ENCODE data around the gene KRI1. TPM values are rescaled to one million over a fixed set of nuclear protein-coding genes. Genes with fewer than 3 reads are reported as not detected.
"Not testable (repeated sequence)": the region's sequence is repeated elsewhere in the genome, so short reads cannot be mapped to it uniquely, and the experiment has no call there.

KRI1 gene
- total and polyA plus RNA-seq, 2 of the 8 experiments (the other 6 are each of a cell fraction or from before 2014, with no cell fraction given) = 14.2 to 45.2 TPM

GRCh38 chr19:10532457-10532856 is 33.4 kb downstream of the KRI1 start (continued):
- TF ChIP-seq RAD21 (IDR thresholded peaks at IDR 0.05 in 1 of 2, conservative IDR thresholded peaks at IDR 0.05 in 1 of 2; ENCODE audit: low read depth in 2 of 2, low read length in 2 of 2) (no peak), POLR2AphosphoS5 (IDR thresholded peaks at IDR 0.05; ENCODE audit: low read depth, low read length) (no peak), CEBPB (IDR thresholded peaks at IDR 0.05; ENCODE audit: low read depth, low read length) (no peak), CBX5 (IDR thresholded peaks at IDR 0.05; ENCODE audit: low read depth, low read length) (no peak)

GRCh38 chr19:10526887-10527286 is 38.9 kb downstream of the KRI1 start:
- H2BK20ac ChIP-seq (ENCODE audit: low read length); FAIRE-seq; H3K23me2 ChIP-seq (ENCODE audit: low read depth, low read length); H3K18ac ChIP-seq (ENCODE audit: extremely low read depth, low read length); H3K14ac ChIP-seq (ENCODE audit: insufficient read length); H3K4me3 ChIP-seq (ENCODE audit: extremely low read depth in 1 of 4, insufficient read depth in 2 of 4, low read depth in 3 of 4, low read length in 4 of 4); H2BK15ac ChIP-seq (ENCODE audit: low read length); H3K4ac ChIP-seq (replicated peaks; ENCODE audit: insufficient read length, low read depth, low read length); H2BK5ac ChIP-seq (ENCODE audit: low read depth, low read length); H2BK120ac ChIP-seq (replicated peaks; ENCODE audit: low read depth, low read length); POLR2A ChIA-PET (ENCODE audit: partially characterized antibody); H4K5ac ChIP-seq (ENCODE audit: insufficient read length, low read depth, low read length); H3K56ac ChIP-seq (replicated peaks; ENCODE audit: insufficient read length, low read depth, low read length); DNase-seq (ENCODE audit: low read depth in 1 of 2, low spot score in 2 of 2); H2AK5ac ChIP-seq (ENCODE audit: low read depth, low read length); H3K9me3 ChIP-seq (ENCODE audit: insufficient read depth in 2 of 2, low read depth in 1 of 2, low read length in 1 of 2); H3K79me2 ChIP-seq (ENCODE audit: control insufficient read depth in 1 of 2, insufficient read depth in 2 of 2, low read length in 2 of 2); H3K79me1 ChIP-seq (ENCODE audit: low read depth, low read length); H3K9ac ChIP-seq (replicated peaks in 1 of 4; ENCODE audit: extremely low read depth in 1 of 4, low read depth in 3 of 4, low read length in 3 of 4); H3K23ac ChIP-seq (ENCODE audit: insufficient read length); H4K8ac ChIP-seq (ENCODE audit: extremely low read depth, insufficient read depth, low read length); H2AFZ ChIP-seq (ENCODE audit: low read length); H3K27ac ChIP-seq (ENCODE audit: low read depth, low read length); H3K4me2 ChIP-seq (ENCODE audit: insufficient read depth in 1 of 2, low read depth in 2 of 2, low read length in 2 of 2); H3K36me3 ChIP-seq (ENCODE audit: control insufficient read depth in 2 of 4, insufficient read depth in 4 of 4, low read length in 3 of 4); H3K27me3 ChIP-seq (replicated peaks in 1 of 4; ENCODE audit: control insufficient read depth in 3 of 4, extremely low read depth in 1 of 4, insufficient read depth in 3 of 4, low read length in 3 of 4); H4K91ac ChIP-seq (replicated peaks; ENCODE audit: insufficient read length, low read length); H2BK12ac ChIP-seq (ENCODE audit: low read depth, low read length); H3K4me1 ChIP-seq (replicated peaks in 1 of 4; ENCODE audit: control insufficient read depth in 3 of 4, insufficient read depth in 4 of 4, low read length in 3 of 4); H4K20me1 ChIP-seq (replicated peaks in 1 of 2; ENCODE audit: control insufficient read depth in 1 of 2, insufficient read depth in 2 of 2, low read length in 2 of 2): not testable (repeated sequence)
- CTCF ChIA-PET (ENCODE audit: partially characterized antibody) = interaction anchor here (1.0 to 1.2 kb wide), 2 partner anchors 10 to 20 kb away, joined by 3 to 4 read pairs; partner anchors contain the start of gene S1PR5
- WGBS, 2 experiments (ENCODE audit: extremely low coverage in 1 of 2, insufficient coverage in 1 of 2, insufficient read length in 1 of 2, insufficient replicate concordance in 2 of 2, low coverage in 1 of 2, low lambda C conversion rate in 2 of 2, missing lambda C conversion rate in 1 of 2) = 97% methylated on average over 8 of the region's 8 CpGs; no CpG with 5 or more reads in 1 of the 2 experiments
